Measurements from ENCODE around the gene AKAP10. TPM values are rescaled to one million over a fixed set of nuclear protein-coding genes. Genes with fewer than 3 reads are reported as not detected.
"Not testable (repeated sequence)": the region's sequence is repeated elsewhere in the genome, so short reads cannot be mapped to it uniquely, and the experiment has no call there.

Gene AKAP10
- total RNA-seq, 1 donor from 2014 or later, result 27.1 TPM

- Mint-ChIP-seq H3K27me3 (ENCODE audit: low read depth) (no peaks in the 10 kb centered on the region), H3K4me3 (no peak overlapping the region), H3K36me3 (ENCODE audit: low read depth) (peaks cover 3% of the 10 kb centered on the region), H3K9me3 (no peaks in the 10 kb centered on the region), H3K27ac (ENCODE audit: unreplicated experiment) (no peak overlapping the region), H3K4me1 (no peaks in the 10 kb centered on the region)
- no peak for DNase-seq (ENCODE audit: low read depth, low spot score)
- no peak for TF ChIP-seq CTCF (conservative IDR thresholded peaks at IDR 0.05)
Measured at GRCh38 chr17:19897090-19897837, 80.4 kb downstream of the AKAP10 start.

GRCh38 chr17:19896679-19897078 lies 80.9 kb downstream of the AKAP10 start:
- no peak for TF ChIP-seq CTCF (conservative IDR thresholded peaks at IDR 0.05)
- Mint-ChIP-seq H3K27me3 (ENCODE audit: low read depth) (no peaks in the 10 kb centered on the region), H3K36me3 (ENCODE audit: low read depth) (peaks cover 3% of the 10 kb centered on the region), H3K27ac (ENCODE audit: unreplicated experiment) (no peak overlapping the region), H3K4me1 (no peaks in the 10 kb centered on the region), H3K4me3 (no peak overlapping the region), H3K9me3 (no peaks in the 10 kb centered on the region)
- no peak for DNase-seq (ENCODE audit: low read depth, low spot score)

GRCh38 chr17:19890554-19890953 lies 87.1 kb downstream of the AKAP10 start:
- not testable (repeated sequence) for H3K9me3 Mint-ChIP-seq; DNase-seq (ENCODE audit: low read depth, low spot score); H3K27ac Mint-ChIP-seq (ENCODE audit: unreplicated experiment); H3K27me3 Mint-ChIP-seq (ENCODE audit: low read depth); H3K36me3 Mint-ChIP-seq (ENCODE audit: low read depth); H3K4me3 Mint-ChIP-seq; H3K4me1 Mint-ChIP-seq

GRCh38 chr17:19890001-19890400 lies 87.6 kb downstream of the AKAP10 start:
- not testable (repeated sequence) for DNase-seq (ENCODE audit: low read depth, low spot score)

GRCh38 chr17:19886116-19886515 lies 91.5 kb downstream of the AKAP10 start:
- Mint-ChIP-seq H3K36me3 (ENCODE audit: low read depth) (no peaks in the 10 kb centered on the region), H3K9me3 (no peaks in the 10 kb centered on the region), H3K27ac (ENCODE audit: unreplicated experiment) (no peak overlapping the region), H3K4me1 (no peaks in the 10 kb centered on the region), H3K27me3 (ENCODE audit: low read depth) (no peaks in the 10 kb centered on the region), H3K4me3 (no peak overlapping the region)
- no peak for TF ChIP-seq CTCF (conservative IDR thresholded peaks at IDR 0.05)
- DNase-seq (ENCODE audit: low read depth, low spot score), result no peak

More at GRCh38 chr17:19890001-19890400, 87.6 kb downstream of the AKAP10 start:
- not testable (repeated sequence) for H3K27ac Mint-ChIP-seq (ENCODE audit: unreplicated experiment); H3K36me3 Mint-ChIP-seq (ENCODE audit: low read depth); H3K4me1 Mint-ChIP-seq; H3K9me3 Mint-ChIP-seq; H3K27me3 Mint-ChIP-seq (ENCODE audit: low read depth); H3K4me3 Mint-ChIP-seq

- Mint-ChIP-seq H3K27me3 (ENCODE audit: low read depth) (no peaks in the 10 kb centered on the region), H3K27ac (ENCODE audit: unreplicated experiment) (no peak overlapping the region), H3K4me1 (no peaks in the 10 kb centered on the region), H3K36me3 (ENCODE audit: low read depth) (no peaks in the 10 kb centered on the region), H3K9me3 (no peaks in the 10 kb centered on the region), H3K4me3 (no peak overlapping the region)
- TF ChIP-seq CTCF (conservative IDR thresholded peaks at IDR 0.05), result no peak
- no peak for DNase-seq (ENCODE audit: low read depth, low spot score)
Measured at GRCh38 chr17:19883537-19884215, 94.0 kb downstream of the AKAP10 start.

All from neural crest cell (in vitro differentiated cells).